GM19238 (cell line): ENCODE data around the gene ZGPAT.
"Not testable (repeated sequence)": the region's sequence is repeated elsewhere in the genome, so short reads cannot be mapped to it uniquely, and the experiment has no call there.

Source experiments
- DNase-seq: peaks from one replicate; pipeline ENCODE4 v3.0.0; 2011; ENCODE audit warnings: low spot score; ENCODE audit not compliant: insufficient read length

ZGPAT gene

DNA sequence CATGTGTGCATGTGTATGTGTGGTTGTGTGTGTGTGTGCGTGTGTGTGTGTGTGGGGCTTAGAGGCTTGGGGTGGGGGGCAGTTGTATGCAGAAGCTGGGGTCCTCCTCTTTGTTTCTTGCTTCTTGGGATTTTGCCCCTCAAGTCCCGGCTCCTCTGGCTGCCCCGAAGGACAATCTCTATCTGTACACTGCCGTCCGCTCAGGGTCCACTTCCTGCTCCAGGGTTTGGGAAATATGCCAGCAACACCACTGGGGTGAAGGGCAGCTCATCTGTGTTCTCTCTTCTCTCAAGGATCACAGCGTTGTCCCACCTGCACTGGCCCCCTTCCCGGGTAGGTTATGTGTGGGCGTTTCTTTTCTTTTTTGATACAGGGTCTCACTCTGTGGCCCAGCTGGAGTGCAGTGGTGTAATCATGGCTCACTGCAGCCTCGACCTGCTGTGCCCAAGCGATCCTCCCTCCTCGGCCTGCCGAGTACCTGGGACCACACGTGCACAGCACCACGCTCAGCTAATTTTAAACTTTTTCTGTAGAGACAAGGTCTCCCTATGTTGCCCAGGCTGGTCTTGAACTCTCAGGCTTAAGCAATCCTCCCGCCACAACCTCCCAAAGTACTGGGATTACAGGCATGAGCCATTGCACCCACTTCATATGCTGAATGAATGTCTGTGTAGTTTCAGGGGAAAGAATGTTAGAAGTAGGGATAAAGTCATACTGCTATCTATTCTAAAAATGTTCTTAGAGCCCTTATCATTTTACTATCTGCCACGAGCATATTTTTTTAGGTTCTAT, 57.4 kb downstream of the ZGPAT start:
- DNase-seq = no peak

DNA sequence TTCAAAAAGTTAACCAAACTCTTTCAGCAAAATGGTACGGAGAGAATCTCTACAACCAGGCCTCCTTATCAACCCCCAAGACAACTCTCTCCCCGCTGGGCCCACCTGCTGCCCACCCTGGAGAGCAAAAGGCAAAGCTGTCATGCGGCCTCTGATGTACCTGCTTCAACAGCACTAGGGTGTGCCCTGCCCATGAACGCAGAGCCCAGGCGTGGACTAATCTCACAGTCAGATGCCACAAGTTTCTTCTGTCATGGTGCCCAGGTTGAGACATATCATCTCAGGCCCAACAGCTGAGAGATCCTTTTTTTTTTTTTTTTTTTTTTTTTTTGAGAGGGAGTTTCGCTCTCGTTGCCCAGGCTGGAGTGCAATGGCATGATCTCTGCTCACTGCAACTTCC, 58.1 kb downstream of the ZGPAT start:
- DNase-seq = no peak

DNA sequence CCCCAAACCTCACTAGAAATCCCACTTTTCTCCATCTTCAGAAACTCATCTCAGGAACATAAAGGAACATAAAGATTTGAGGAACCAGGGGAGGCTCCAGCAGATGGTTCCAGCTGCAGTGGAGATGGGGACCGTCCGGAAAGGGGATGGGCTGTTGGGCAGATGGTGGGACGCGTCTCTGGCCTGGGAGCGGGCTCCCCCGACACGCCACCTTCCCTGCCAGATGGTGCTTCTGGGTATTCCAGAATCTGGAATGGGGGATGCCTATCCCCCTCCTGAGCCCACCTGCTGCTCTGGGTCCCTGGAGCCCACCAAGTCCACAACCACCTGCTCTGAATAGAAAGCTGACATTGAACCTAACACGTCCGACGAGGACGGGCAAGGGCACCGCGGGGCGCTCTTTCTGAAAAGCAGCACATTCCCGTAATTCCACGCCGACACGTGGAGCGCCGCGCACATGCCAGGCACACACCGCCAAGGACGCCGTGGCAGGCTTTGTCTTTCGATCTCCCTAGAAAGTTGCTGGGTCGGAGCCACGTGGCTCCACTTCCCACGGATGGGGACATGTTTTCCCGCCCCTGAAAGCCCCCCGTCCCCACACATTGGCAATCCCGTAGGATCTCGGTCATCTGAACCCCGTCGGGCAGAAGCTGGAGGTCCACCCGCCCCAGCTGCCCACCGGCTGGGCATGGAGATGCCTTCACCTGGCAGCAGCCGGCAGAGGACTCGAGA, 59.0 kb downstream of the ZGPAT start:
- no peak for DNase-seq

DNA sequence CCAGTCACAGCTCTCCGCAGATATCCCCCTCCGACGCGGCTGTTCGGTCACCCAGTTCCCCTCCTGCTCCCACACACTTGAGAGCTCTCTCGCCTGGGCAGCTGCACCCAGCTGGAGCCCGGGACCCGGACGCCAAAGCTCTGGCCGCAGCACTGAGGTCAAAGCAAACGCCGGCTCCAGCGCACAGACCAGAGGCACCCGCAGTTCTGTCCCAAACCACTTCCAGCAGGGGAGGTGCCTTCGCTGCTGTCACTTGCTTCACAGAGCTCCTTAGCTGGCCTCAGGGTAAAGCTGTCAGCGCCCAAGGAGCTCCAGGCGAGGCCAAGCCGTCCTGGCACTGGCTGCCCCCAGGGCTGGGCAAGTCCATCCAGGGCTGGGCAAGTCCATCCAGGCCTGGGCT, 59.6 kb downstream of the ZGPAT start:
- DNase-seq = no peak

DNA sequence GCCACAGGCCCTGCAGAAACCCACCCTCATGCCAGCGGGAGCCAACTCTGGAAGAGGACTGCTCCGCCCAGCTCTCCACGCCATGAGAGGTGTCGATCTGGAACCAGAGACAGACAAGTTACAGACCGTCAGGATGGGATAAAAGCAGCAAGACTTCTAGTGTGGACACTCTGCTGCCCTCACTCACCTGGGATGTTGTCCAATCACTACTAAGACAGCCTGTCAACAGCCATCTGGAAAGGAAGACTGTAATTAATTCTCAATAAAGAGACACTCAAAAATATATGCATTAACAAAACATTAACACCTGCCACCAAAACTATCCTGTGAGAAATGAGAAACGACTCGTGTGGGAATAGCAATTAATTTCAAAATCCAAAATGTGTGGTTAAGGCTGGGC, 60.0 kb downstream of the ZGPAT start:
- DNase-seq = no peak

DNA sequence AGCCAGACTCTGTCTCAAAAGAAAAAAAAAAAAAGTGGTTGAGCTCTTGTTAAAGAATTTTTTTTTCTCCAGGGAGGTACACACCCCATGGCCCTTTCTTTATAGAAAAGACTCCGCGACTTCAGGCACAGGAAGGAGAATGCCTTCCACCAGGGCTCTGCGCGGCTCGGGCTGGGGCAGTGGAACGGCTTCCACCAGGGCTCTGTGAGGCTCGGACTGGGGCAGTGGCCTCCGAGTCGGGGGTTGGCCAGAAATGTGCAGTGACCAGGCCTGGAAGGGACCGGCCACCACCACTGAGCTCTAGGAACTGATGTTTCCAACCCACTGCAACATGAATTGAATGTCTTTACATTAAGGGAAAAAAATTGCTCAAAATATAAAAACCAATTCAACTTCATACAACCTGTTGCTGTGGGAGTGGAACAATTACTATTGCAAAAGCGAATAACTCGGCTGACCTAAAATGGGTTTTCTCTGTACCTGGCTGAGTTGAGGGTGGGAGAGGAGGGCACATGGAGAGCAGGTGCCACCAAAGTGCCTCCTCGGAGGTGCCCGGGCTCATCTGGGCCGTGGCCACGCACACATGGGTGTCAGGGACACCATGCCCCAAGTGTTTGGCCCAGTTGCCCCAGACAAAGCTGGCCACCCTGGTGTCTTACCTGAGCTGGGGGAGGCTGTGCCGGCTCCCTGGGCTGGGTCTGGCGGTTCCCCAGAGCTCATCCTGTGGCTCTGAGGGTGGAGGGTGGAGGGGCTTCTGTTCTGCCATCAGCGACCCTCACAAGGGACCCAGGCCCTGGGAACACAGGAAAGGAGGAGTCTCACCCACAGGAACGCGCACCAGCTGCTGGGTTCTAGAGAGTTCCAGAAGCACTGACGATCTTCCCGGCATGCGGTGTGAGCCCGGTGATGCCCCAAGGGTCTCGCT, 61.0 kb downstream of the ZGPAT start:
- DNase-seq = no peak

DNA sequence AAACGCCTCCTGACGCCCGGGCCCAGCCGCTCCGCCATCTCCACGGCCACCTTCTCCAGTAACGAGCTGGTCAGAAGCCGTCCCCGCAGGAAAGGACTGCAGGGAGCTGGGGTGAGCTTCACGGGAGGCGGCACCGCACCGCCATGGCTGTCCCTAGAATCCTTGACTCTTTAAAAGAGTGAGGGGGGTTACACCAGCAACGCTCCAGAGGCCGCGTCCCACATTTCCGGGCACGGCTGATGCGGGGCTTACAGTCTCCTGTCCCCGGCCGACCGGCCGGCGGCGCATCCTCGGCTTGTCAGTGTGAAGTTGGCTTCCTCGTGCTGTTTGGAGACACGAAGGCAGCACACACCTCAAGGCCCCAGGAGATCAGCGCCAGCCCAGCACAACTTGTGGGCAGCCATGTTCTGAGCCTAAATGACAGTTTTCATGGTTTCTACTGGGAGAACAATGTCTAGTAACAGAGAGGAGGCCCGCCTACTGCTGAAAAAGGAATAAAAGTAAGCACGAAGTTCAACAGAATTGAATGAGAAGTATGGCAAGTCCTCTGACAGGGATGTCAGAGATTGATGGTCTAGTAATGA, 62.1 kb downstream of the ZGPAT start:
- DNase-seq = no peak

DNA sequence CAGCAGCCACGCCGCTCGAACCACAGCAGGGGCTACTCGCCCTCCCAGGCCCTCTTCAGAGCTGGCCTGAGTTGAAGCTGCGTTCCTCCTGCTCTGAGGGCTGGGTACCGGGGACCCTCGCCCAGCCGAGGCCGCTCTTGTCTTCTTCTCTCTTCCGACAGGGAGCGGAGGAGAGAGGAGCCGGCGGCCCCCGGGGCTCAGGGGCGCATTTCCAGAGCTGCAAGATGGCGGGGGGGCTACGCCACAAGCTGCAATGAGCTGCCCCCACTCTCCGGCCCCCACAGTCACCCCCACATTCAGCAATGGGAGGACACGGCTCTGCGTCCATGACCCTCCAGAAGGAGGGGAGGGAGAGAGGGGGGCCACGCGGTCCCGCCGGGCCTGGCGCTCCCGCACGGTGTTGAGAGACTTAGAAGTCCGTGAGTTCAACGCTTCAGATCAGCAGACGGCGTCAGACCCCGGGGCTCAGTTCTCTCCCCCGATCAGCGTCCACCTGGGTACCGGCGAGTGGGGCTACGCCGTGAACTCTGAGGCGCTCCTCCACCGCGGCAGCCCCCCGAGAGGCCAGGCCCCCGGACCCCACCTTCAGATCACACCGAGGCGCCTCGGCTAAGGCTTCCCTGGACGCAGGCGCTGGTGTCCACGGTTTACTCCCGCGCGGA, 63.3 kb downstream of the ZGPAT start:
- DNase-seq = no peak

DNA sequence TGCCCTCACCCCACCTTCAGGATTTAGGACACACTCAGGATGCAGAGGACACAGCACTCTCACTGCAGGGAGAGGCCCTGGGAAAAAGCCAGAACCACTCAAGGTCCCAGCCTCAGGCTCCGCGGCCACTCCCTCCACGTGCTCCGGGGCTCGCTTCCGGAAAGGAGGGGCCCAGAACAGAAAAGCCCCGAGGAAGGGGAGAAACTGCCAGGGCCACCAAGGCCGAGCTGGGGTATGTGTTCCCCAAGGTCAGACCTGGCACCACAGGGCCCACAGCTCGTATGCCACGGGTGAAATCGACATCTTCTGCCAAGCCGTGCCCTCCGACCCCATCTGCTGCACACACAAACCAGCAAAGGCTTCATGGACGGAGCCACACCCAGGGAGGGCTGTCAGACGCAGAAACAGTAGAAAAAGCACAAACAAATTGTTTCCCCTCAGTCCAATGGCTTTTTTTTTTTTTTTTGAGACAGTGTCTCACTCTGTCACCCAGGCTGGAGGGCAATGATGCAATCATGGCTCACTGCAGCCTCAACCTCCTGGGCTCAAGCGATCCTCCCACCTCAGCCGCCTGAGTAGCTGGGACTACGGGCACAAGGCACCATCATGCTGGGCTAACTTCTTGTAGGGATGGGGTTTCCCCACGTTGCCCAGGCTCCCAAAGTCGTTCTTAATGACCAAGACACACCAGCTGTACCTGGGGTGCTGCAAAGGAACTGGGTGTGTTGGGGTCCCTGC, 65.1 kb downstream of the ZGPAT start:
- no peak for DNase-seq

DNA sequence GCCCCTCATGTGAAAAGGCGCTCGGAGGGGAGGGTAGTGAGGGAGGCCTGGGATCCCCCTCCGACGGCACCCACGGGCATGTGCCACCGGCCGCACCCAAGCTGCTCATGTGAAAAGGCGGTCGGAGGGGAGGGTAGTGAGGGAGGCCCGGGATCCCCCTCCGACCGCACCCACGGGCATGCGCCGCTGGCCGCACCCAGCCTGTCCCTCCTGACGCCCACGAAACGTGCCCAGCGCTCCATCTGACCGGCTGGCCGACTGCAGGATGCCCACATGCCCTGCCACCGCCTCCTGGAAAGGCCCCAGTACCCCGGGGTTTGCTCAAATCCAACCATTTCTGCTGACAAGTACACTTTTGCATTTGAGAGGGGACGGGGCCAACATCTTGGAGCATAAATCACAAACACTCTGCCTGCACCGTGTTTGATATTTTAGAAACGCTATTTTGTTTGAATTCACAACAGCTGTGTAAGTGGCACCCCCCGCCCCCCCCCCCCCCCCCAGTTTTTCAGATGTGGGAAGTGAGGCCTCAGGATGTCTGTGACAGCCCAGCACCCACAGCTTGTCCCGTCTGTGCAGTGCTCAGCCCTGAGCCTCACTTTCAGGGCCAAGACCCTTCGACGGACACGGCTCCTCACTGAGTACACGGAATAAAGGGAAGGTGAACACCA, 65.9 kb downstream of the ZGPAT start:
- DNase-seq = no peak

DNA sequence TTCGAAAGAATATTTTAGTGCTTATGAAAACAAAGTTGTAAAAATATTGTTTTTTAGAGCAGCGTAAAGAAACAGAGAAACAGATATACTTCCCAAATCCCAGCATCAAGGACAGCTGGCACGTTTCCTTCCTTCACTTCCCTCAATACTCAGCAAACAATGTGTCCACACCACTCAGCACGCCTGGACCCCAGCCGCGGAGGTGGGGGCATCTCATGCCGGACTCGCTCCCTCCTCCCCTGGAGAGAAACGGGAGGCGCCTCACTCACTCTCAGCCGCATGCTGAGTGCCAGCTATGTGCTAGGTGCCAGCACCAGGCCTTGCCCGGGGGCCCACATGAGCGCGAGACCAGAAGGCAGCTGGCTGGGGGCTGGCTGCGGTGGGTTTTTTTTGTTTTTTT, 66.5 kb downstream of the ZGPAT start:
- DNase-seq = no peak

DNA sequence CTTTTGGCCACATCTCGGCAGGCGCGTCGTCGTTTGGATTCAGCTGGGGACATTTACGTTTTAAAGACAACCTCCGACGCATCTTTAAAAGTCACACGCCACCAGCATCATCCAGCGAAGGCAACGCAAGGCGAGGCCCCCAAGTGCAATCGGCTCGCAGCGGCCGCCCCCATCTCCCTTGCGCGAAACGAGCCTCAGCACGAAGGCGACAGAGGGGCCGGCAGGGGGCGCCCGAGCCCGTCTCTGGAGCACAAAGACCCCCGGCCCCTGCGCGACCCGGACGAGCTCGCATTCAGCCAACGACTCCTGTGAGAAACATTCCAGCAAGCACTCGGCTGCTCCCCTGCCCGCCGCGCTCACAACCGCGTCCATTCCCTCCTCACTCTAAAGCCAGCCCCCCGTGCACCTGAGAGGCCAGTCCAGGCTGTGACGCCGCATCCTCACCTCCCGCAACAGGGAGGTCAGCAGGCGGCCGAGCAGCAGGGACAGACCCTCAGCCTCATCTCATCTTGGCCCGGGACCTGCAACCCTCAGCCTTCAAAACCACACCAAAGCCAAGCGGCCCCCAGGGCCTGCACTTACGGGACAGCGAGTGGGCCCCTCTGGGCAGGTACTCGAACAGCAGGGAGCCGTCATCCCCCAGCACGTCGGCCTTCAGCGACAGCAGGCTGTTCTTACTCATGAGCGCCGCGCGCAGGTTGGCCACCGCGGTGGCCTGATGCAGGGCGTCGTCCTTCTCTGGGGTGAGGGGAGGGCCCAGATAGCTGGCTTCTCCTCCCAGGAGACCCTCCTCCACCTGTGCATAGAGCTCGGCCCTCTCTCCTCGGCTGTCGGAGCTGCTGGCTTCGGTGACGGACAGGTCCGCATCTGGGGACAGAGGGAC, 67.5 kb downstream of the ZGPAT start:
- DNase-seq = no peak

DNA sequence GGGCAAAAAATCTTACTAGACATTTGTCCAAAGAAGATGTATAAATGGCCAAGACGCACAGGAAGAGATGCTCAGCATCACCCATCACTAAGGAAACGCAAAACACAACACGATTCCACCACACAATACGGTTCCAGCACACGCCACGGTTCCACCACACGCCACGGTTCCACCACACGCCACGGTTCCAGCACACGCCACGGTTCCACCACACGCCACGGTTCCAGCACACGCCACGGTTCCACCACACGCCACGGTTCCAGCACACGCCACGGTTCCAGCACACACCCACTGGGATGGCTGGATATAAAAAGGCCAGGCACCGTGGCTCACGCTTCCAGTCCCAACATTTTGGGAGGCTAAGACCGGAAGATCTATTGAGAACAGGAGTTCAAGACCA, 69.0 kb downstream of the ZGPAT start:
- not testable (repeated sequence) for DNase-seq

DNA sequence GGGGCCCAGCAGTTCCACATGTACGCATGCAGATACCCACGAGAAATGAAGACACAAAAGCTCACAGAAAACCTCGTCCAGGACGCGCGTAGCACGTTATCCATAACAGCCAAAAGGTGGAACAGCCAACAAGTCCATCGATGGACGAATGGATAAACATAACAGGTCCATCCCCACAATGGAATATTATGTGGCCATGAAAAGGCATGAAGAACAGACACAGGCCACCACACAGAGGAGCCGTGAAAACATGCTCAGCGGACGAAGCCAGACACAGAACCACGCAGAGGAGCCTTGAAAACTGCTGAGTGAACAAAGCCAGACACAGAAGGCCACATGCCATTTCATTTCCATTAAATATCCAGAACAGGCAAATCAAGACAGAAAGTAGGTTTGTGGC, 69.8 kb downstream of the ZGPAT start:
- DNase-seq = no peak

DNA sequence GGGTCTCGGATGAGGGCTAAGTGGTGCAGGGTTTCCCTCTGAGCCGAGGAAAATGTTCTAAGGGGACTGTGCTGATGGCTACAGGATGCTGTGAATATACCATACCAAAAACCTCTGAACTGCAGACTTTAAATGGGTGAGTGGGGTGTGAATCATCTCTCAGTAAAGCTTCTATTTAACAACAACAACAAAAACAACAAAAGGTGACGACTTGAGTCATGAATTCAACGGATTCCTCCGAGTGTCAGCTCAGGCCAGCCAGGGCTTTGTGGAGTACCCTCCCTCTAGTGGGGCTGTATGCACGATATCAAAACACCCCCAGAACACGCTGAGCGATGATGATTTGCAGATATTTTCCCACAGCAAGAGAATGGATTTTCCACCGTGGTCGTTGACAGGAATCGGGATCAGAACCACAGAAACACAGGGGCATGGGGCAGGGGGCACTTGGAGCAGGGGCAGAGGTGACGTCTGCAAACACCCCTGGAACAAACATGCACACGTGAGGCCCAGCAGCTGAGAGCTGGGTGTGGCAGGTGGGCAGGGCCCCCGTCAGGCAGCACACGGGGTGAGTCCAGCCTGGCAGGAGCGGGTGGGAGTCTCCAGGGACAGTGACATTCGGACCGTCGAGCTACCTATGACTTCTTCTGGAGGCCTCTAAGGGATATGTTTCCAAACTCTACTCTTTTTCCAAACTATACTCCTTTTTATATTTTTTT, 70.4 kb downstream of the ZGPAT start:
- no peak for DNase-seq

DNA sequence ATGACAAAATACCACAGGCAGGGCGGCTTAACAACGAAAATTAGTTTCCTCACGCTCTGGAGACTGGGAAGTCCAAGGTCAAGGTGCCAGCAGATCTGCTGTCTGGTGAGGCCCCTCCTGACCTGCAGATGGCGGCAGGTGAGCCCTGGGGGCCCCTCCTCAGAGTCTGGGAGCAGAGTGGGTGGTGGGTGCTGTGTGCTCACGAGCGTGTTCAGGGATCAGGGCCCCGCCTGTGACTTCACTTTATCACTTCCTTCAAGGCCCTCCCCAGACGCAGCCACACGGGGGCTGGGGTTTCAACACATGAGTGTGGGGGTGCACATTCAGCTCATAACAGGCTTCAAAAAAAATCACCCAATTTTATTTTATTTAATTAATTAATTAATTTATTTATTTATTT, 71.0 kb downstream of the ZGPAT start:
- DNase-seq = no peak

DNA sequence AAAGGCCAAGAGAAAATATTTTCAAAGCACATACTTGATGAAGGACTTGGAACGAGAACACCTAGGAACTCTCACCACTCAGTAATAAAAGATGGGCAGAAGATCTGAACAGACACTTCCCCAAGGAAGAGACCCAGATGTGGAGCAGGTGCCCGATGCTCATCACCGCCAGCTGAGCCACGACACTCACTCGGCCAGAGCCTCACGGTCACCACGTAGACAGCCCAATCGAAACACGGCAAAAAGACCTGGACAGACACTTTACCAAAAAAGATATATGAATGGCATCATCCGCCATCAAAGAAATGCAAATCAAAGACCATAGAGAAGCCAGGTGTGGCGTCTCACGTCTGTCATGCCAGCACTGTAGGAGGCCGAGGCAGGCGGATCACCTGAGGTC, 73.3 kb downstream of the ZGPAT start:
- DNase-seq = no peak

DNA sequence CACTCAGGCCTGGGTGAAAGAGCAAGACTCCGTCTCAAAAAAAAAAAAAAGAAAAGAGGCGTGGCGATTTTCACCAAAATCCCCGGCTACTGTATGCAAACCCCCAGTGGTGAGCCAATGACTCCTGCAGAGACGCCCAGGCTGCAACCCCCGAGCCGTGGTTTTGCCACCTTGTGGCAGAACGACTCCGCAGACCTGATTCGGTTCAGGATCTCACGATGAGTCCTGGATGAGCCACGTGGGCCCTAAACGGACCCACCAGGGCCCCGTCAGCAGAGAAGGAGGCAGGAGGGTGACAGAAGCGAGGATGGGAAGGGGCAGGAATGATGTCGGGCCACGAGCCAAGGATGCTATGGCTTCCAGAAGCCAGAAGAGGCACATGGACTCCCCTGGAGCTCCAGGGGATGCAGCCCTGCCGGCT, 74.2 kb downstream of the ZGPAT start:
- DNase-seq = no peak
